ENCODE measurements around the gene MYPN. TPM values are rescaled to one million over a fixed set of nuclear protein-coding genes. Genes with fewer than 3 reads are reported as not detected.
A peak's percentile ranks its signal among the peaks of the same experiment; 100 is the strongest.
"Not testable (repeated sequence)": the region's sequence is repeated elsewhere in the genome, so short reads cannot be mapped to it uniquely, and the experiment has no call there.

The MYPN gene
- total RNA-seq, 8 experiments from 2014 or later = 0.09 to 0.28 (median 0.13) TPM; not detected in 3

DNA sequence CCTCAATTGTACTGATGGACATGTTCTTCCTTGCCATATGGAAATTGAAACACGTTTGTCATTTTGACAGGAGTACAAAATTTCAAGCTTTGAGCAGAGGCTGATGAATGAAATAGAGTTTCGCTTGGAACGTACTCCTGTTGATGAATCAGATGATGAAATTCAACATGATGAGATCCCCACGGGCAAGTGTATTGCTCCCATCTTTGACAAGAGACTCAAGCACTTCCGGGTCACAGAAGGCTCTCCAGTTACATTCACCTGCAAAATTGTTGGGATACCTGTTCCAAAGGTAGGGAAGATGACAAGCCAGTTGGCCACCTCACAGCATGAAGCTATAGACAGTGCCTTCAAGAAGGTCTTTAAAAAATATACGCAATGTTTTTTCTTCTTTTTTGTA lies 79.5 kb downstream of the MYPN start:
- 69 to 100% (median 89%) methylated on average over 3 to 6 of the region's 6 CpGs for WGBS, 10 experiments
- H3K4me1 ChIP-seq (replicated peaks in 1 of 2) = peaks cover 0 to 3% of the 10 kb centered on the region in 2 donors
- H3K4me3 ChIP-seq = no peak overlapping the region
- H3K27ac ChIP-seq = no peak overlapping the region
- ATAC-seq (replicated peaks in 6 of 8) = no peak
- in situ Hi-C loops (cut with MboI; ENCODE audit: low pct_unique_long_range_greater_than_20kb in 2 of 9, low sequenced_read_pairs in 9 of 9, unreplicated experiment in 9 of 9) = loop anchor here in 1 of 9 experiments (25.0 kb wide), 1 partner anchor 102 kb away; the partner anchor contains the start of gene HERC4

GRCh38 chr10:68192113-68192512 lies 82.8 kb downstream of the MYPN start:
- in situ Hi-C loops (cut with MboI; ENCODE audit: low pct_unique_long_range_greater_than_20kb in 2 of 9, low sequenced_read_pairs in 9 of 9, unreplicated experiment in 9 of 9) = loop anchor here in 1 of 9 experiments (25.0 kb wide), 1 partner anchor 105 kb away; the partner anchor contains the start of gene HERC4
- H3K4me1 ChIP-seq (replicated peaks in 1 of 2) = peaks cover 0 to 4% of the 10 kb centered on the region in 2 donors
- 67 to 100% (median 84%) methylated on average over 2 to 3 of the region's 3 CpGs; no CpG with 5 or more reads in 1 of the 10 experiments for WGBS, 10 experiments
- no peak overlapping the region for H3K4me3 ChIP-seq
- no peak for ATAC-seq (replicated peaks in 6 of 8)
- H3K27ac ChIP-seq = no peak overlapping the region

DNA sequence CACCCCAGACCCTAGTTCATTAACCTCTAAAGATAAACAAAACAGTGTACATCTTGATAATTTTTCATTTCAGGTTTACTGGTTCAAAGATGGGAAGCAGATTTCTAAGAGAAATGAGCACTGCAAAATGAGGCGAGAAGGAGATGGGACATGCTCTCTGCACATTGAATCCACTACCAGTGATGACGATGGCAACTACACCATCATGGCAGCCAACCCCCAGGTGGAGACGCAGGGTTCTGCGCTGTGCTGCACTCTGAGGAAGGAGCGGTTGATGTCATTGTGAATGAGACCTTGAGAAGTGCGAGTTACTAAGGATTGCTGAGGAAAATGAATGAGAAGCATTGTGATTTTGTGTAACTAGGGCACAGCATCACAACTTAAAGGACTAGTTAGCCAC lies 85.0 kb downstream of the MYPN start:
- in situ Hi-C loops (cut with MboI; ENCODE audit: low pct_unique_long_range_greater_than_20kb in 2 of 9, low sequenced_read_pairs in 9 of 9, unreplicated experiment in 9 of 9) = loop anchor here in 1 of 9 experiments (25.0 kb wide), 1 partner anchor 107 kb away; the partner anchor contains the start of gene HERC4
- H3K4me3 ChIP-seq = no peak overlapping the region
- H3K4me1 ChIP-seq (replicated peaks in 1 of 2) = peaks cover 0 to 4% of the 10 kb centered on the region in 2 donors
- ATAC-seq (replicated peaks in 6 of 8) = no peak
- 73 to 100% (median 96%) methylated on average over 1 to 4 of the region's 6 CpGs; no CpG with 5 or more reads in 4 of the 10 experiments for WGBS, 10 experiments
- no peak overlapping the region for H3K27ac ChIP-seq

- not testable (repeated sequence) for ATAC-seq (replicated peaks in 6 of 8); H3K4me3 ChIP-seq; H3K27ac ChIP-seq; H3K4me1 ChIP-seq (replicated peaks in 1 of 2)
- in situ Hi-C loops (cut with MboI; ENCODE audit: low pct_unique_long_range_greater_than_20kb in 2 of 9, low sequenced_read_pairs in 9 of 9, unreplicated experiment in 9 of 9) = loop anchor here in 1 of 9 experiments (25.0 kb wide), 1 partner anchor 108 kb away; the partner anchor contains the start of gene HERC4
- WGBS, 10 experiments = 56 to 93% (median 85%) methylated on average over 1 to 2 of the region's 2 CpGs; no CpG with 5 or more reads in 6 of the 10 experiments
Measured at GRCh38 chr10:68195776-68196175, 86.5 kb downstream of the MYPN start.

DNA sequence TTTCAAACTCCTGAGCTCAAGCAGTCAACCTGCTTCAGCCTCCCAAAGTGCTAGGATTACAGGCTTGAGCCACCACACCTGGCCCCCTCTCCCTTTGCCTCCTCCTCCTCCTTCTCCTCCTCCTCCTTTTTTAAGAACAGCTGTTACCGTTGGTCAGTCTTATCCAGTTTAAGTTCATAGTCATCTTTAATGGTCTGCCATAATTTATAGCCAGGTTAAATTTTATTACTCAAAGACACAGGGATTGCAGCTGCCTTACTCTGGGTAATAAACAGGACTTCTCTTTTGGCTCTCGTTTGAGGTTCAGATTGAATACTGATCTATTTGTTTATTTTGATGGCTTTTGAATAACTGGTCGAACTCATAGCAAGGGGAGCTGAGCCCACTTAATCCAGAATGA lies 87.4 kb downstream of the MYPN start:
- in situ Hi-C loops (cut with MboI; ENCODE audit: low pct_unique_long_range_greater_than_20kb in 2 of 9, low sequenced_read_pairs in 9 of 9, unreplicated experiment in 9 of 9) = loop anchor here in 1 of 9 experiments (25.0 kb wide), 1 partner anchor 109 kb away; the partner anchor contains the start of gene HERC4
- peaks cover 0 to 4% of the 10 kb centered on the region in 2 donors for H3K4me1 ChIP-seq (replicated peaks in 1 of 2)
- no peak overlapping the region for H3K27ac ChIP-seq
- WGBS, 10 experiments = 0 to 80% (median 57%) methylated on average over 1 to 3 of the region's 3 CpGs; no CpG with 5 or more reads in 3 of the 10 experiments
- no peak overlapping the region for H3K4me3 ChIP-seq
- ATAC-seq (replicated peaks in 6 of 8) = peak in 1 of 8 experiments; percentile 20

DNA sequence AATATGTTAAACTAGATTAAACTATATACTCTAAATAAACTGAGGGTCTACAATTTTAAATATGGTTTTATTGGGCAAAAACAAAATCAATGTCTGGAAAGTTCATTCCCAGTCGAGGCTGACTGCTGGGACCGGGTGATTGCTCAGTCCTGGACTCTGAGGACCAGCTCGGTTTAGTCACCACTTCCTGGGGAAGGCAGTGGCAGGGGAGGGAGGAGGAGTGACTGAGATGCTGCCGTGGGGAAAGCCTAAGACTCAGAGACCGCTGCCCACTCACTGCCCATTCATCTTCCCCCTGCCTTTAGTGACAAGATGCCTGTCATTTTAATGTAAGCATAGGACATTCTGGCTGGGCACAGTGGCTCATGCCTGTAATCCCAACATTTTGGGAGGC lies 93.7 kb downstream of the MYPN start:
- no peaks in the 10 kb centered on the region for H3K4me1 ChIP-seq (replicated peaks in 1 of 2)
- H3K4me3 ChIP-seq = no peak overlapping the region
- H3K27ac ChIP-seq = no peak overlapping the region
- ATAC-seq (replicated peaks in 6 of 8) = peak in 2 of 8 experiments; percentile 26 to 34
- in situ Hi-C loops (cut with MboI; ENCODE audit: low pct_unique_long_range_greater_than_20kb in 2 of 9, low sequenced_read_pairs in 9 of 9, unreplicated experiment in 9 of 9) = no loop called here
- WGBS, 10 experiments = 0 to 93% (median 67%) methylated on average over 1 to 4 of the region's 5 CpGs; no CpG with 5 or more reads in 5 of the 10 experiments

DNA sequence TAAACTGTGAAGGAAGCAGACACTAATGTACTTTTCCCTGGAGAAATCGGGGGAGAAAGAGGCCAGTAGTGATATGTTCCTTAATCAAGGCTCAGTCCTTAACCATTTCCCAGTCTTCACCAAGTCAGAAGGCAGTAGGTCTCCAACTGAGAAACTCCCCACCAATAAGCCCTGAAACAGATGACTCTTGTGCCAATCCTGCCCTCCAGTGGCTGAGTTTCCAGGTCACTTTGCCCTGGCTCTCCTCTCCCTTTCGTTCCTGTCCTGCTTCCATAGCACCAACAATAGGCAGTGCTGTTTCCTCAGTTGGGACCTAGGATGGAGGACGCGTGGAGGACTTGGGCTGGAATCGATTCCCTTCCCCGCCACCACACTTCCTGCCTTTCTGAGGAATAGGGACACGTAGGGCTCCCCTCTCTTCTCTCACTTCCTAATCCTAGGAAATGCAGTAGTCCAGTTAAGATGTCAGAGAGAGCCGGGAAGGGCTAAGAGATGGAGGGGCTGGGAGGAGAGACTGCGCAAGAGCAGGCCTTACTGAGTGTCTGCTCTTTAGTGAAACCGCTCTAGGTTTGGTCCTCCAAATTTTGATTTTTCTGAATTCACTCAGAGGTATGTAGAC lies 99.2 kb downstream of the MYPN start:
- in situ Hi-C loops (cut with MboI; ENCODE audit: low pct_unique_long_range_greater_than_20kb in 2 of 9, low sequenced_read_pairs in 9 of 9, unreplicated experiment in 9 of 9) = no loop called here
- 0 to 92% (median 70%) methylated on average over 1 to 10 of the region's 10 CpGs; no CpG with 5 or more reads in 4 of the 10 experiments for WGBS, 10 experiments
- H3K27ac ChIP-seq = no peak overlapping the region
- no peaks in the 10 kb centered on the region for H3K4me1 ChIP-seq (replicated peaks in 1 of 2)
- H3K4me3 ChIP-seq = no peak overlapping the region
- peak; percentile 60 to 98 (median 90) for ATAC-seq (replicated peaks in 6 of 8)

DNA sequence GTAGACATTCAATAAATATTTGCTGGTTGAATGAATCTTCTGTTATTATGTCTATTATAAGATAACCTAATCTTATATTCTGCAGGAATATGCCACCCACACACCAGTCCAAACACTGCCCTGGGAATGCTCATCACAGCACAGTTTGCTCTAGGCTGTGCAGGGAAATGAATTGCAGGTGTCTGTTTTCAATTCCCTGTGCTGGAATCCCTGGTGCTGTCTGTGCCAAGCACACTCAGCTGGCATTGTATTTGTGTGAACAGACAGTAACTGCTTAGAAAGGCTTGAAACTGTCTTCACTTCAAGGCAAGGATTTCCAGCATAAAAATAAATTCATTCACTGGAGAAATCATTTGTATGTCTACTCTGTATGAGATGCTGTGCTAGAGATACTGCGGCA lies 102.4 kb downstream of the MYPN start:
- Histone ChIP-seq H3K27ac (no peak overlapping the region), H3K4me3 (no peak overlapping the region), H3K4me1 (replicated peaks in 1 of 2) (no peaks in the 10 kb centered on the region)
- WGBS, 10 experiments = 11 to 100% (median 100%) methylated on average over 1 of the region's 1 CpG; no CpG with 5 or more reads in 5 of the 10 experiments
- peak in 1 of 8 experiments; percentile 30 for ATAC-seq (replicated peaks in 6 of 8)
- in situ Hi-C loops (cut with MboI; ENCODE audit: low pct_unique_long_range_greater_than_20kb in 2 of 9, low sequenced_read_pairs in 9 of 9, unreplicated experiment in 9 of 9) = loop anchor here in 1 of 9 experiments (10.0 kb wide), 1 partner anchor 93 kb away; no protein-coding TSS in a partner anchor

DNA sequence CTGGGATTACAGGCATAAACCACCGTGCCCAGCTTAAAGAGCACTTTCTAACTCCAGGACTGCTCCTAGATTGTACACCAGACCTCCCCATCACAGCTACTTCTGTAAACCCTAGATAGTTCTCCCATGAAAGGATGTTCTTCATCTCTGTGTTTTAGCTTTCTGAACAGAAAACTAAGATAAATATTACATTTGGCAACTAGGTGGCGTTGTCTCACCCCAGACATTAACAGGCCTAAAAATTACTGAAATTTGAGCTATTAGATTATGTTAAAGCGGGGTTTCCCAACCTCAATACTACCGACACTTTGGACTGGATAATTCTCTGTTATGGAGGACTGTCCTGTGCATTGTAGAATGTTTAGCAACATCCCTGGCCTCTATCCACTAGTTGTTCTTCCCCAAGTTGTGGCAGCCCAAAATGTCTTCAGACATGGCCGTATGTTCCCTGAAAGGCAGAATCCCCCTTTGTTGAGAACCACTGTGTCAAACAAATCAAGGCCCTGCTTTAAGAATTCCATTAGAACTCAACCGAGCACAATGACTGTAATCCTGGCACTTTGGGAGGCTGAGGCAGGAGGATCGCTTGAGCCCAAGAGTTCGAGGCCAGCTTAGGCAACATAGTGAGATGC lies 103.5 kb downstream of the MYPN start:
- H3K4me1 ChIP-seq (replicated peaks in 1 of 2) = no peaks in the 10 kb centered on the region
- WGBS, 10 experiments = 0 to 100% (median 67%) methylated on average over 1 to 8 of the region's 8 CpGs; no CpG with 5 or more reads in 1 of the 10 experiments
- H3K4me3 ChIP-seq = no peak overlapping the region
- no peak overlapping the region for H3K27ac ChIP-seq
- ATAC-seq (replicated peaks in 6 of 8) = peak in 3 of 8 experiments; percentile 20 to 21 (median 21)
- in situ Hi-C loops (cut with MboI; ENCODE audit: low pct_unique_long_range_greater_than_20kb in 2 of 9, low sequenced_read_pairs in 9 of 9, unreplicated experiment in 9 of 9) = loop anchor here in 1 of 9 experiments (10.0 kb wide), 1 partner anchor 92 kb away; no protein-coding TSS in a partner anchor

DNA sequence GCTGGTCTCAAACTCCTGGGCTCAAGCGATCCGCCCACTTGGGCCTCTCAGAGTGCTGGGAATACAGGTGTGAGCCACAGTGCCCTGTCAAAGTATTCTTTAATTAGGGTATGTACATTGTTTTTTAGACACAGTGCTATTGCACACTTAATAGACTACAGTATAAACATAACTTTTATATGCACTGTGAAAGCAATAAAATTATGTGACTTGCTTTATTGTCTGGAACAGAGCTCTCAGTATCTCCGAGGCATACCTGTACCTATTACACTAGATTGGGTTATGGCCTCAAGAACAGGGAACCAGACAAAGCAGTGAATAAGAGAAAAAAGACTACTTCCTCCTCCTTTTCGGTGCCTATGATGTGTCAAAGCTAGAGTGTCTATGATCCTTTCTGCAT lies 109.5 kb downstream of the MYPN start:
- Histone ChIP-seq H3K27ac (no peak overlapping the region), H3K4me3 (no peak overlapping the region), H3K4me1 (replicated peaks in 1 of 2) (no peaks in the 10 kb centered on the region)
- ATAC-seq (replicated peaks in 6 of 8) = no peak
- in situ Hi-C loops (cut with MboI; ENCODE audit: low pct_unique_long_range_greater_than_20kb in 2 of 9, low sequenced_read_pairs in 9 of 9, unreplicated experiment in 9 of 9) = loop anchor here in 1 of 9 experiments (10.0 kb wide), 1 partner anchor 86 kb away; no protein-coding TSS in a partner anchor
- WGBS, 10 experiments = 58 to 100% (median 86%) methylated on average over 1 to 4 of the region's 4 CpGs; no CpG with 5 or more reads in 3 of the 10 experiments

DNA sequence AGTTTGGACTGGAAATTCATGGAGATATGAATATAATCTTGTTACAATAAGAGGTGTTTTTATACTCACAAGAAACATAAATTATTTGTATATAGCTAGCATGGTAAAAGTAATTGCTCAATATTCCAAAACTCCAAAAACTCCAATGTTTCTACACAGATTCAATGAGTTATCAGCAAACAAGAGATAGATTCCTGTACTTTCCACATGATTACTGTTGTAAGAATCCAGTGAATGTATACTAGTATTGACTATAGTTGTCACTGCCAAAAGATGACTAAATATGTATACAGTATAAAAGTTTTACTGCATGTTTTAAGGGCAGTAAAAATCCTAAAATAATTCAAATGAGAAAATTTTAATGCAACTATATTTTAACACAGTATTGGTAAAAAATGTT lies 111.9 kb downstream of the MYPN start:
- no peak overlapping the region for H3K4me3 ChIP-seq
- H3K27ac ChIP-seq = no peak overlapping the region
- in situ Hi-C loops (cut with MboI; ENCODE audit: low pct_unique_long_range_greater_than_20kb in 2 of 9, low sequenced_read_pairs in 9 of 9, unreplicated experiment in 9 of 9) = no loop called here
- ATAC-seq (replicated peaks in 6 of 8) = no peak
- no peaks in the 10 kb centered on the region for H3K4me1 ChIP-seq (replicated peaks in 1 of 2)

- H3K4me3 ChIP-seq = no peak overlapping the region
- no peak overlapping the region for H3K27ac ChIP-seq
- 0 to 100% (median 60%) methylated on average over 1 to 2 of the region's 2 CpGs; no CpG with 5 or more reads in 1 of the 10 experiments for WGBS, 10 experiments
- ATAC-seq (replicated peaks in 6 of 8) = no peak
- in situ Hi-C loops (cut with MboI; ENCODE audit: low pct_unique_long_range_greater_than_20kb in 2 of 9, low sequenced_read_pairs in 9 of 9, unreplicated experiment in 9 of 9) = no loop called here
- H3K4me1 ChIP-seq (replicated peaks in 1 of 2) = no peaks in the 10 kb centered on the region
Measured at GRCh38 chr10:68222391-68222790, 113.1 kb downstream of the MYPN start.

DNA sequence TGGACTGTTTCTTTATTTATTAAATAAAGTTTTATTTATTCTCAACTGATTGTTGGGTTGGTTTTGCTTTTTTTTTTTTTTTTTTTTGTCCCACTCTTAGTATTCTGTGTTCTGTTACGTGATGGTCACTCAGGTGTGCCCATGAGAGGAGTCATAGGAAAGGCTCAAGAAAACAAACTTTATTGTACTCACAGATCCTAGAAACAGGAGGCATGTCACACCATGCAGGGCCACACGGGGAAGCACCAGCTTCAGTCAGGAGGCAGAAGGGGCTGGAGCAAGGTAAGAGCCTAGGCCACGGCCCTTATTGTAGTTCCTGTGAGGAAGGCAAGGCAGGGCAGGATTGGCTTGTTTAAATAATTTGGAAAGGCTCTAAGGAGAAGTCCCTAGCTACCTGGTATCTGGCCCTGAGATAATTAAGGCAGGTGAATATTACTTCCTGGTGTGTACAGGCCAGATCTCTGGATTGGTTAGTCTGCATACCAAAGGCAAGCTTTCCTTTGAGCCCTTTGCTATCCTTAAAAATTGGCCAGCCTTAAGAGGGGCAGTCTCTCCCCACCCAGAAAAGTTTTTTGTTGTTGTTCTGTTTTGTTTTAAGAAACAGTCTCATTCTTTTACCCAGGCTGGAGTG lies 114.4 kb downstream of the MYPN start:
- in situ Hi-C loops (cut with MboI; ENCODE audit: low pct_unique_long_range_greater_than_20kb in 2 of 9, low sequenced_read_pairs in 9 of 9, unreplicated experiment in 9 of 9) = no loop called here
- Histone ChIP-seq H3K27ac (no peak overlapping the region), H3K4me3 (no peak overlapping the region), H3K4me1 (replicated peaks in 1 of 2) (no peaks in the 10 kb centered on the region)
- ATAC-seq (replicated peaks in 6 of 8) = peak in 1 of 8 experiments; percentile 14
- WGBS, 10 experiments = 60 to 100% (median 70%) methylated on average over 1 to 3 of the region's 3 CpGs; no CpG with 5 or more reads in 1 of the 10 experiments
